Endothelial cell of umbilical vein (primary cell): Measurements from ENCODE around the gene SPP2. TPM values are rescaled to one million over a fixed set of nuclear protein-coding genes. Genes with fewer than 3 reads are reported as not detected.

Experiments
- BruUV-seq: library from RNA; stranded (reverse); fragments of 400-500 nt; replicated peaks from 2 replicates; lab custom pipeline; 2021; lab: Mats Ljungman, UMichigan
- CTCF ChIA-PET: fragments of 300-600, 350-600 bp; sonication (Branson Sonifier 250); formaldehyde crosslinking; loops from one replicate; lab custom pipeline; 2021; ENCODE audit warnings: antibody characterized with exemption, inconsistent platforms; lab: Charles Lee
- POLR2A ChIA-PET: fragments of 300-600, 350-600 bp; sonication (Branson Sonifier 250); formaldehyde crosslinking; loops from one replicate; lab custom pipeline; 2021; ENCODE audit warnings: antibody characterized with exemption, inconsistent platforms; lab: Charles Lee
- DNase-seq: peaks from one replicate; pipeline ENCODE4 v3.0.0-alpha.2; 2011; ENCODE audit warnings: low read depth, low spot score
- FAIRE-seq: peaks from 2 replicates; lab custom pipeline; 2011; peaks lifted over from hg19 to GRCh38; lab: Jason Lieb, UNC
- H2AFZ ChIP-seq: 2 replicates; pipeline ENCODE4 v1.6.0; 2012; ENCODE audit warnings: low read depth, low read length, control low read depth, inconsistent platforms
- H3K27ac ChIP-seq: 2 replicates; pipeline ENCODE4 v1.5.1; 2011; ENCODE audit warnings: low read depth, mild to moderate bottlenecking, control low read depth, low read length, moderate library complexity; ENCODE audit not compliant: insufficient read depth
- H3K27me3 ChIP-seq, 2 experiments: 2 replicates each; pipeline versions ENCODE4 v1.6.0 to v1.6.1; 2011; ENCODE audit warnings: low read length in 2 of 2, mixed read lengths in 1 of 2; ENCODE audit not compliant: control insufficient read depth in 2 of 2, insufficient read depth in 2 of 2
- H3K36me3 ChIP-seq, 2 experiments: 2 replicates in 1 of 2; 3 replicates in 1 of 2; pipeline ENCODE4 v1.5.1; 2011; ENCODE audit warnings: low read length in 2 of 2, mild to moderate bottlenecking in 1 of 2, moderate library complexity in 1 of 2; ENCODE audit not compliant: control insufficient read depth in 2 of 2, insufficient read depth in 2 of 2; ENCODE audit errors: extremely low read depth in 1 of 2
- H3K4me1 ChIP-seq: 3 replicates; pipeline ENCODE4 v1.5.1; 2011; ENCODE audit warnings: mild to moderate bottlenecking, low read length; ENCODE audit not compliant: control insufficient read depth, insufficient read depth; ENCODE audit errors: extremely low read depth
- H3K4me2 ChIP-seq: 2 replicates; pipeline ENCODE4 v1.6.1; 2011; ENCODE audit warnings: low read length, control low read depth, mixed read lengths; ENCODE audit not compliant: insufficient read depth
- H3K4me3 ChIP-seq, 3 experiments: fragments of 200-600 bp in 1 of 3; sonication (generic), shearing (Covaris generic) in 1 of 3; replicated peaks in 1 of 3; 2 replicates each; pipeline ENCODE4 v1.5.1; 2011 to 2016; ENCODE audit warnings: control low read depth in 3 of 3, low read length in 3 of 3, mild to moderate bottlenecking in 2 of 3, inconsistent platforms in 1 of 3, low read depth in 1 of 3, moderate library complexity in 1 of 3; ENCODE audit not compliant: insufficient read depth in 1 of 3
- H3K79me2 ChIP-seq: 2 replicates; pipeline ENCODE4 v1.6.0; 2012; ENCODE audit warnings: low read length, inconsistent platforms; ENCODE audit not compliant: control insufficient read depth, insufficient read depth
- H3K9ac ChIP-seq: replicated peaks from 2 replicates; pipeline ENCODE3; 2011; ENCODE audit warnings: low read length, control low read depth; ENCODE audit not compliant: insufficient read depth; ENCODE audit errors: extremely low read depth
- H3K9me1 ChIP-seq: replicated peaks from 3 replicates; pipeline ENCODE4 v1.6.0; 2011; ENCODE audit warnings: mild to moderate bottlenecking, low read length; ENCODE audit not compliant: control insufficient read depth, insufficient read depth; ENCODE audit errors: extremely low read depth
- H3K9me3 ChIP-seq: replicated peaks from 2 replicates; pipeline ENCODE4 v1.5.1; 2012; ENCODE audit warnings: low read length, inconsistent platforms; ENCODE audit not compliant: control insufficient read depth, insufficient read depth
- H4K20me1 ChIP-seq: replicated peaks from 2 replicates; pipeline ENCODE3; 2011; ENCODE audit warnings: mild to moderate bottlenecking, low read length; ENCODE audit not compliant: control insufficient read depth, insufficient read depth; ENCODE audit errors: extremely low read depth
- EZH2 ChIP-seq: IDR thresholded peaks from 2 replicates; pipeline ENCODE4 v1.6.1; 2012; ENCODE audit warnings: borderline replicate concordance, low read depth, mild to moderate bottlenecking, moderate library complexity, low read length, inconsistent platforms; ENCODE audit not compliant: severe bottlenecking
- FOS ChIP-seq: IDR thresholded peaks from 2 replicates; pipeline ENCODE4 v1.6.1; 2011; ENCODE audit warnings: mild to moderate bottlenecking, low read length, moderate library complexity, borderline replicate concordance; ENCODE audit not compliant: insufficient read depth
- GATA2 ChIP-seq: IDR thresholded peaks from 2 replicates; pipeline ENCODE4 v1.7.0; 2011; ENCODE audit warnings: low read depth, mild to moderate bottlenecking, moderate library complexity, mixed read lengths, low read length; ENCODE audit not compliant: insufficient read length, insufficient read depth
- JUN ChIP-seq: IDR thresholded peaks from 2 replicates; pipeline ENCODE4 v1.6.1; 2011; ENCODE audit warnings: borderline replicate concordance, low read depth; ENCODE audit not compliant: insufficient read length, insufficient read depth
- MYC ChIP-seq: IDR thresholded peaks from one replicate; pipeline ENCODE4 v1.6.1; 2011; ENCODE audit warnings: mild to moderate bottlenecking, low read depth, low read length
- POLR2A ChIP-seq: IDR thresholded peaks from 2 replicates; pipeline ENCODE4 v1.6.1; 2012; ENCODE audit warnings: low read depth, mild to moderate bottlenecking, control low read depth, low read length
- POLR2AphosphoS5 ChIP-seq: IDR thresholded peaks from 2 replicates; pipeline ENCODE4 v1.6.1; 2012; ENCODE audit warnings: low read depth, mild to moderate bottlenecking, control low read depth, low read length, moderate library complexity; ENCODE audit not compliant: insufficient read depth
- dilution Hi-C: fragments of 300-500 bp; cut with MboI; formaldehyde crosslinking; loops from one replicate; pipeline ENCODE4 v1.15.0; 2019; ENCODE audit warnings: low sequenced_read_pairs; ENCODE audit not compliant: extremely low pct_ligation_motif_present
- intact Hi-C: fragments of 100-400 bp; cut with micrococcal nuclease; formaldehyde crosslinking; loops from one replicate; pipeline ENCODE4 v1.10.0; 2022
- polyA plus RNA-seq, 4 experiments: library from polyadenylated mRNA; depleted of rRNA in 3 of 4; stranded (reverse) in 3 of 4; unstranded in 1 of 4; fragments of >200 nt; gene quantifications; 2 replicates each; pipeline versions ENCODE4 v1.2.1 to v1.2.3, GENCODE V29; 2011 to 2012; ENCODE audit warnings: missing spikeins in 1 of 4
- total RNA-seq: library from RNA; stranded (reverse); gene quantifications from 2 replicates; pipeline ENCODE4 v1.2.3, GENCODE V29; 2021
- TF ChIP-seq, protein P1 (sequence below), 2 donors: IDR thresholded peaks; 1 replicate in 1 of 2; 2 replicates in 1 of 2; pipeline ENCODE4 v1.5.1; 2011; ENCODE audit warnings: low read length in 2 of 2, mild to moderate bottlenecking in 2 of 2, moderate library complexity in 2 of 2, control low read depth in 1 of 2, inconsistent platforms in 1 of 2, low read depth in 1 of 2; ENCODE audit not compliant: insufficient read depth in 1 of 2; ENCODE audit errors: extremely low read depth in 1 of 2
- TF ChIP-seq, protein P2 (sequence below): IDR thresholded peaks from 2 replicates; pipeline ENCODE4 v1.6.1; 2011; ENCODE audit not compliant: insufficient read depth, insufficient read length

SPP2 gene
- total and polyA plus RNA-seq, 2 donors (not counting 3 experiments of a cell fraction or from before 2014, with no cell fraction given), result not detected

DNA sequence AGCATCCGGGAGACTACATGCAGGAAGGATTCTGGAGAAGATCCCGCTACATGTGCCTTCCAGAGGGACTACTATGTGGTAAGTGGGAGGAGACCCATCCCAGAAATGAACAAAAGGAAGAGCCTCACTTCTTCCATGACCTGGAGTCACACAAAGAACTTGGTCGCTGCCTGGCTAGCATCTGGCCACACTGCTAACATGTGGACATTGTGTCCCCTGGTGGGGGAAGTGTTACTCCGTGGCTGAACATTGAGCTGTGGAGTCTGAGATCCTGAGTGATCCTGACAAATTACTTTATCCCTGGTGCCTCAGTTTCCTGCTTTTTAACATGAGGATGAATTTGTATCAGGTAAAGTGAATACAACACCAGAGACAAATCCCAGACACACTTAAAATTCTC is 8.4 kb downstream of the SPP2 start:
- BruUV-seq, result no TSS peak
- no peak overlapping the region for H3K27ac ChIP-seq
- H2AFZ ChIP-seq, result no peak overlapping the region
- dilution Hi-C loops (no loop called here), intact Hi-C loops (no loop called here)
- TF ChIP-seq MYC (no peak), GATA2 (no peak)
- peaks cover 0 to 4% of the 10 kb centered on the region in 2 experiments for H3K27me3 ChIP-seq
- ChIA-PET POLR2A (no interaction called here), CTCF (no interaction called here)
- DNase-seq (no peak), FAIRE-seq (no peak)
- H3K9ac ChIP-seq, result no peak overlapping the region
- H3K36me3 ChIP-seq, result no peaks in the 10 kb centered on the region
- H3K4me2 ChIP-seq, result no peak overlapping the region
- no peaks in the 10 kb centered on the region for H3K79me2 ChIP-seq
- no peak overlapping the region for H3K4me3 ChIP-seq
- no peaks in the 10 kb centered on the region for H3K9me1 ChIP-seq
- H3K9me3 ChIP-seq, result no peaks in the 10 kb centered on the region
- H4K20me1 ChIP-seq, result no peaks in the 10 kb centered on the region
- H3K4me1 ChIP-seq, result no peaks in the 10 kb centered on the region

DNA sequence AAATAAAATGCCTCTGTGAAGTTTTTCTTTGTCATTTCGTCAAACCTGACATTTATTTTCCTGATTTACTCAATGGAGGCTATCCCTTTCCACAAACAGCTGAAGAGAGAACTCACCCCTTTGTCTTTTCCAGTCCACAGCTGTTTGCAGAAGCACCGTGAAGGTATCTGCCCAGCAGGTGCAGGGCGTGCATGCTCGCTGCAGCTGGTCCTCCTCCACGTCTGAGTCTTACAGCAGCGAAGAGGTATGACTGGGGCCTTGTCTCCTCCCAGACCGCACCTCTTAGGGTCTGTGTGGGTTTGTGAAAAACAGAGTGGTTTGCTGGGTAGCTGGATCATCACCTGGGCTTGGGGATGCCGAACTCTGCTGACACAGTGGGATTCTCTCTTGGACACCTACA is 9.7 kb downstream of the SPP2 start:
- H3K4me1 ChIP-seq, result no peaks in the 10 kb centered on the region
- CTCF ChIA-PET, result no interaction called here
- FAIRE-seq, result no peak
- H3K4me3 ChIP-seq, result no peak overlapping the region
- no peak overlapping the region for H2AFZ ChIP-seq
- H3K9me1 ChIP-seq, result no peaks in the 10 kb centered on the region
- intact Hi-C loops, result loop anchor here (10.0 kb wide), 1 partner anchor 465 kb away; no protein-coding TSS in a partner anchor
- H3K79me2 ChIP-seq, result no peaks in the 10 kb centered on the region
- no TSS peak for BruUV-seq
- POLR2A ChIA-PET, result no interaction called here
- no peaks in the 10 kb centered on the region for H4K20me1 ChIP-seq
- H3K4me2 ChIP-seq, result no peak overlapping the region
- H3K27me3 ChIP-seq, result peaks cover 0 to 4% of the 10 kb centered on the region in 2 experiments
- no peak overlapping the region for H3K9ac ChIP-seq
- DNase-seq, result no peak
- dilution Hi-C loops, result no loop called here
- H3K36me3 ChIP-seq, result no peaks in the 10 kb centered on the region
- no peaks in the 10 kb centered on the region for H3K9me3 ChIP-seq
- no peak overlapping the region for H3K27ac ChIP-seq
- TF ChIP-seq MYC, result no peak
- TF ChIP-seq, protein P1, sequence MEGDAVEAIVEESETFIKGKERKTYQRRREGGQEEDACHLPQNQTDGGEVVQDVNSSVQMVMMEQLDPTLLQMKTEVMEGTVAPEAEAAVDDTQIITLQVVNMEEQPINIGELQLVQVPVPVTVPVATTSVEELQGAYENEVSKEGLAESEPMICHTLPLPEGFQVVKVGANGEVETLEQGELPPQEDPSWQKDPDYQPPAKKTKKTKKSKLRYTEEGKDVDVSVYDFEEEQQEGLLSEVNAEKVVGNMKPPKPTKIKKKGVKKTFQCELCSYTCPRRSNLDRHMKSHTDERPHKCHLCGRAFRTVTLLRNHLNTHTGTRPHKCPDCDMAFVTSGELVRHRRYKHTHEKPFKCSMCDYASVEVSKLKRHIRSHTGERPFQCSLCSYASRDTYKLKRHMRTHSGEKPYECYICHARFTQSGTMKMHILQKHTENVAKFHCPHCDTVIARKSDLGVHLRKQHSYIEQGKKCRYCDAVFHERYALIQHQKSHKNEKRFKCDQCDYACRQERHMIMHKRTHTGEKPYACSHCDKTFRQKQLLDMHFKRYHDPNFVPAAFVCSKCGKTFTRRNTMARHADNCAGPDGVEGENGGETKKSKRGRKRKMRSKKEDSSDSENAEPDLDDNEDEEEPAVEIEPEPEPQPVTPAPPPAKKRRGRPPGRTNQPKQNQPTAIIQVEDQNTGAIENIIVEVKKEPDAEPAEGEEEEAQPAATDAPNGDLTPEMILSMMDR (IDR thresholded peaks at IDR 0.05; ENCODE audit: extremely low read depth in 1 of 2, insufficient read depth in 1 of 2, low read depth in 1 of 2, low read length in 2 of 2), result no peak
- TF ChIP-seq FOS, result no peak
- TF ChIP-seq EZH2, result no peak
- TF ChIP-seq, protein P2, sequence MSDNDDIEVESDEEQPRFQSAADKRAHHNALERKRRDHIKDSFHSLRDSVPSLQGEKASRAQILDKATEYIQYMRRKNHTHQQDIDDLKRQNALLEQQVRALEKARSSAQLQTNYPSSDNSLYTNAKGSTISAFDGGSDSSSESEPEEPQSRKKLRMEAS, result no peak
- no peak for TF ChIP-seq POLR2A
- no peak for TF ChIP-seq POLR2AphosphoS5
- TF ChIP-seq JUN, result no peak
- TF ChIP-seq GATA2, result no peak
